Psoas muscle (tissue), 8 donors: ENCODE data around the gene STKLD1. TPM values are rescaled to one million over a fixed set of nuclear protein-coding genes. Genes with fewer than 3 reads are reported as not detected.
A peak's percentile ranks its signal among the peaks of the same experiment; 100 is the strongest.

Experiments
- ATAC-seq, 4 donors: fragments of 200-7000 bp; cut with Tn5 transposase; one replicate each; pipeline ENCODE4 v1.9.1; 2020; ENCODE audit warnings: moderate library complexity in 3 of 4, mild to moderate bottlenecking in 2 of 4
- DNase-seq, 2 donors: peaks; one replicate each; pipeline ENCODE4 v3.0.0-alpha.2; 2020
- H3K27ac ChIP-seq: fragments of 200-600 bp; one replicate; pipeline ENCODE4 v1.8.0; 2022
- H3K27me3 ChIP-seq, 3 donors: fragments of 200-600 bp in 1 of 3; one replicate each; pipeline versions ENCODE4 v1.6.1 to v1.8.0; 2013 to 2022; ENCODE audit warnings: low read length in 2 of 3, mild to moderate bottlenecking in 2 of 3, moderate library complexity in 1 of 3; ENCODE audit not compliant: insufficient read depth in 3 of 3
- H3K36me3 ChIP-seq, 2 donors: fragments of 200-600 bp in 1 of 2; one replicate each; pipeline versions ENCODE4 v1.6.1 to v1.8.0; 2013 to 2022; ENCODE audit warnings: low read depth in 1 of 2, mild to moderate bottlenecking in 1 of 2, moderate library complexity in 1 of 2; ENCODE audit not compliant: insufficient read depth in 1 of 2
- H3K4me1 ChIP-seq: fragments of 200-600 bp; one replicate; pipeline ENCODE4 v1.8.0; 2022
- H3K4me3 ChIP-seq: fragments of 200-600 bp; one replicate; pipeline ENCODE4 v1.8.0; 2022; ENCODE audit warnings: mild to moderate bottlenecking
- H3K9me3 ChIP-seq: fragments of 200-600 bp; one replicate; pipeline ENCODE4 v1.8.0; 2022
- CTCF ChIP-seq: fragments of 200-600 bp; IDR thresholded peaks from one replicate; pipeline ENCODE4 v1.8.0; 2022; ENCODE audit warnings: antibody characterized with exemption
- WGBS, 3 donors: extraction: QIAGEN DNeasy Blood & Tissue Kit; methylation state at CpG; one replicate each; pipeline versions ENCODE4 v1.1.6 to v1.1.7; 2013; 5-methylcytosine and 5-hydroxymethylcytosine counted together
- intact Hi-C, 2 donors: fragments of 100-400 bp; cut with DNase I; formaldehyde crosslinking; loops; one replicate each; pipeline versions ENCODE4 v1.11.0 to v1.14.2; 2022
- polyA plus RNA-seq, 3 donors: library from polyadenylated mRNA; stranded (reverse); fragments of 200-250 nt; gene quantifications; one replicate each; pipeline ENCODE4 v1.2.3, GENCODE V29; 2013
- total RNA-seq, 4 donors: library from RNA; stranded (reverse); fragmentation: NEBNext Ultra II Directional in 2 of 4; extraction: Animal tissue kit (Norgen Biotek cat#: 25700) in 2 of 4; gene quantifications; one replicate each; pipeline versions ENCODE4 v1.2.1 to v1.2.4, GENCODE V29; 2021 to 2023
- donor health status: healthy with polysubstance abuse.
- donor health status: DM: no; HTN: no; CAD: no; lungs with moderate emphysema.
- donor health status: Bipolar disorder and iron deficiency.
- donor health status: healthy.
- donor health status: DM: yes; HTN: yes; CAD: no.
- donor health status: DM: no; HTN: no; CAD: no.
- donor health status: DM: no; HTN: no; CAD: no.
- donor health status: DM: yes; HTN: yes; CAD: no.

STKLD1 gene
- total and polyA plus RNA-seq, 7 donors = 0.07 to 0.69 (median 0.46) TPM

GRCh38 chr9:133359399-133360175, 16.6 kb upstream of the STKLD1 start:
- H3K36me3 ChIP-seq = peaks cover 3 to 54% of the 10 kb centered on the region in 2 donors
- intact Hi-C loops = loop anchor here in 1 of 2 donors (5.0 to 10.0 kb wide), 3 partner anchors 48 to 128 kb away; no protein-coding TSS in a partner anchor
- 43 to 56% (median 48%) methylated on average over 20 of the region's 20 CpGs for WGBS, 3 donors

GRCh38 chr9:133360400-133361393, 15.5 kb upstream of the STKLD1 start:
- WGBS, 3 donors = 69 to 71% (median 70%) methylated on average over 21 of the region's 21 CpGs
- Histone ChIP-seq H3K27ac (no peak overlapping the region), H3K4me3 (no peak overlapping the region), H3K4me1 (peaks cover 11% of the 10 kb centered on the region), H3K9me3 (no peaks in the 10 kb centered on the region), H3K36me3 (peaks cover 5 to 65% of the 10 kb centered on the region in 2 donors), H3K27me3 (no peaks in the 10 kb centered on the region)
- intact Hi-C loops = no loop called here
- DNase-seq (no peak), ATAC-seq (no peak)
- no peak for TF ChIP-seq CTCF

More at GRCh38 chr9:133359399-133360175, 16.6 kb upstream of the STKLD1 start:
- no peaks in the 10 kb centered on the region for H3K9me3 ChIP-seq
- TF ChIP-seq CTCF = peak; percentile 22
- H3K4me3 ChIP-seq = no peak overlapping the region
- H3K27ac ChIP-seq = no peak overlapping the region
- DNase-seq = no peak
- H3K4me1 ChIP-seq = peaks cover 22% of the 10 kb centered on the region
- ATAC-seq = no peak
- H3K27me3 ChIP-seq = no peaks in the 10 kb centered on the region

- H3K36me3 ChIP-seq = peaks cover 8 to 74% of the 10 kb centered on the region in 2 donors
- peaks cover 11% of the 10 kb centered on the region for H3K4me1 ChIP-seq
- no peaks in the 10 kb centered on the region for H3K27me3 ChIP-seq
- intact Hi-C loops = no loop called here
- 76 to 85% (median 81%) methylated on average over 13 of the region's 13 CpGs for WGBS, 3 donors
- no peak for TF ChIP-seq CTCF
- DNase-seq (no peak), ATAC-seq (no peak)
- H3K27ac ChIP-seq = no peak overlapping the region
- no peak overlapping the region for H3K4me3 ChIP-seq
- no peaks in the 10 kb centered on the region for H3K9me3 ChIP-seq
Measured at GRCh38 chr9:133361507-133362092, 14.6 kb upstream of the STKLD1 start.

GRCh38 chr9:133362359-133363044, 13.7 kb upstream of the STKLD1 start:
- H3K9me3 ChIP-seq = no peaks in the 10 kb centered on the region
- no peak for TF ChIP-seq CTCF
- H3K27ac ChIP-seq = no peak overlapping the region
- ATAC-seq = peak in 1 of 4 donors; percentile 10
- WGBS, 3 donors = 84 to 86% (median 85%) methylated on average over 15 of the region's 15 CpGs
- H3K27me3 ChIP-seq = no peaks in the 10 kb centered on the region
- peaks cover 5% of the 10 kb centered on the region for H3K4me1 ChIP-seq
- H3K4me3 ChIP-seq = no peak overlapping the region
- no peak for DNase-seq
- intact Hi-C loops = no loop called here
- H3K36me3 ChIP-seq = peaks cover 8 to 83% of the 10 kb centered on the region in 2 donors
